GM12875 (cell line): ENCODE data around the gene PRSS3.
"Not testable (repeated sequence)": the region's sequence is repeated elsewhere in the genome, so short reads cannot be mapped to it uniquely, and the experiment has no call there.

ENCODE experiments used
- H3K4me3 ChIP-seq: one replicate; pipeline ENCODE4 v1.5.1; 2011; ENCODE audit warnings: low read depth, low read length, control low read depth
- CTCF ChIP-seq: IDR thresholded peaks from 2 replicates; pipeline ENCODE4 v1.5.1; 2011; ENCODE audit warnings: low read depth, mild to moderate bottlenecking, control low read depth, inconsistent platforms, low read length, moderate library complexity, borderline replicate concordance; ENCODE audit not compliant: insufficient read depth

PRSS3 gene

GRCh38 chr9:33818847-33819500, 23.6 kb downstream of the PRSS3 start:
- no peak for TF ChIP-seq CTCF
- H3K4me3 ChIP-seq, result peak overlapping the region; percentile 91

GRCh38 chr9:33820231-33820745, 24.9 kb downstream of the PRSS3 start:
- H3K4me3 ChIP-seq, result no peak overlapping the region
- TF ChIP-seq CTCF, result no peak

GRCh38 chr9:33823801-33824200, 28.4 kb downstream of the PRSS3 start:
- no peak for TF ChIP-seq CTCF

GRCh38 chr9:33827285-33827684, 31.9 kb downstream of the PRSS3 start:
- not testable (repeated sequence) for H3K4me3 ChIP-seq

More at GRCh38 chr9:33823801-33824200, 28.4 kb downstream of the PRSS3 start:
- no peak overlapping the region for H3K4me3 ChIP-seq

- not testable (repeated sequence) for H3K4me3 ChIP-seq
These were observed 34.4 kb downstream of the PRSS3 start for GRCh38 chr9:33829641-33830230.

- TF ChIP-seq CTCF, result no peak
- no peak overlapping the region for H3K4me3 ChIP-seq
These were observed 40.4 kb downstream of the PRSS3 start for GRCh38 chr9:33835625-33836260.

GRCh38 chr9:33836261-33836660, 40.9 kb downstream of the PRSS3 start:
- H3K4me3 ChIP-seq, result not testable (repeated sequence)

- TF ChIP-seq CTCF, result no peak
- no peak overlapping the region for H3K4me3 ChIP-seq
These were observed 41.8 kb downstream of the PRSS3 start for GRCh38 chr9:33837138-33837537.

- no peak for TF ChIP-seq CTCF
- H3K4me3 ChIP-seq, result no peak overlapping the region
These were observed 45.0 kb downstream of the PRSS3 start for GRCh38 chr9:33840381-33840780.
